NOMO-1 treated with dmso at 0.1 percent for 144 hours (cell line): ENCODE results near the gene ANG.
"Not testable (repeated sequence)": the region's sequence is repeated elsewhere in the genome, so short reads cannot be mapped to it uniquely, and the experiment has no call there.

Experiments used
- DNase-seq: peaks from one replicate; lab custom pipeline; 2025; ENCODE audit not compliant: unreplicated experiment; lab: John Stamatoyannopoulos, UW

ANG gene

GRCh38 chr14:20734430-20734806, 45.9 kb downstream of the ANG start:
- no peak for DNase-seq

GRCh38 chr14:20738292-20738691, 49.7 kb downstream of the ANG start:
- not testable (repeated sequence) for DNase-seq

GRCh38 chr14:20742132-20742531, 53.6 kb downstream of the ANG start:
- DNase-seq: no peak

GRCh38 chr14:20743556-20743955, 55.0 kb downstream of the ANG start:
- DNase-seq: no peak
